ENCODE measurements around the gene LIPN. TPM values are rescaled to one million over a fixed set of nuclear protein-coding genes. Genes with fewer than 3 reads are reported as not detected.

LIPN gene, protein sequence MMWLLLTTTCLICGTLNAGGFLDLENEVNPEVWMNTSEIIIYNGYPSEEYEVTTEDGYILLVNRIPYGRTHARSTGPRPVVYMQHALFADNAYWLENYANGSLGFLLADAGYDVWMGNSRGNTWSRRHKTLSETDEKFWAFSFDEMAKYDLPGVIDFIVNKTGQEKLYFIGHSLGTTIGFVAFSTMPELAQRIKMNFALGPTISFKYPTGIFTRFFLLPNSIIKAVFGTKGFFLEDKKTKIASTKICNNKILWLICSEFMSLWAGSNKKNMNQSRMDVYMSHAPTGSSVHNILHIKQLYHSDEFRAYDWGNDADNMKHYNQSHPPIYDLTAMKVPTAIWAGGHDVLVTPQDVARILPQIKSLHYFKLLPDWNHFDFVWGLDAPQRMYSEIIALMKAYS
- total RNA-seq (1 to 10 TPM in 4 of 7 donors, under 1 TPM in 1, not detected in 2; 0.92 to 7.1 (median 2.5) TPM), polyA plus RNA-seq (under 1 TPM; 0.07 to 0.16 (median 0.08) TPM)
- long read RNA-seq, donor 1, result 0 reads
- long read RNA-seq, donor 2, result 0 reads

DNA sequence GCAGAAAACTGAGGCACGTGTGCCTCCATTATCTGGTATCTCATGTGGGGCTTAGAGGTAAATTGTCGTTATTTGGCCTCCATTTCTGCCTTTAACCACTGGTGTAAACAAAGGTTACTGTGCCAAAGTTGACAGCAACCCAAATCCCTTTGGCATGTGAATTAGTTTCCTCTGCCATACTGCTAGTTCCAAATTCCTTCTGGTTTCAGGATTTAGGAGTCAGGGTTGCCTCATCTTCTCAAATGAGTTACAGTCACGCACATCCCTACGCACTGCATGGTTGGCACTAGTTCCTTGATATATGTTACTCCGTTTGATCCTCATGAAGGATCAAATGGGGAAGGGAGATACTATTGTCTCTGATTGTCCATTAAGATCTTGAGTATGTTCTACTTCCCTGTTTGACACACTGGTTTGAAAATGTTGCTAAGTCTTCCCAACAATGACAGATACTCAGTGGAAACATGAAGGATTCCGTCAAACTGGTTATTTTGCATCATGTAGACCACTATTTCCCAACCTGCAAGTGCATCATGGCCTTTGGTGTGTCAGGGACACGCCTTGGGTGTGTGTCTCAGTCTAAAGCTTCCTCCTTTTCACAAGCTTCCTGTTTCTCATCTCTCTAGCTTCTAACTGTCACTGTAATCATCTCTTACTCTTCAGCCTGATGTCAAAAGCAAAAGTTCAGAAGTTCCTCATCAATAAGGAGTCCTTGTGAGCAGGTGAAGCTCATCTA is at the start of gene LIPN:
Gene LIPN (plus strand): TSS at position 655 of the 736 bp plus-strand sequence. CDS start 1,386 bp downstream, outside the sequence.
- Histone ChIP-seq H3K4me3 (peak within 1 kb of the TSS in 1 of 8 donors; percentile 41), H3K27me3 (replicated peaks in 1 of 7) (no peaks in the 10 kb centered on the region), H3K27ac (peak within 1 kb of the TSS in 6 of 8 donors; percentile 10 to 86 (median 77)), H3K4me1 (no peaks in the 10 kb centered on the region), H3K9me3 (no peaks in the 10 kb centered on the region), H3K36me3 (peaks cover 0 to 6% (median 0%) of the 10 kb centered on the region in 6 donors)
- WGBS, 5 donors, result 67 to 89% (median 76%) methylated on average over 7 of the region's 7 CpGs
- TF ChIP-seq POLR2A (IDR thresholded peaks at IDR 0.05), result no peak
- TF ChIP-seq, protein P1, sequence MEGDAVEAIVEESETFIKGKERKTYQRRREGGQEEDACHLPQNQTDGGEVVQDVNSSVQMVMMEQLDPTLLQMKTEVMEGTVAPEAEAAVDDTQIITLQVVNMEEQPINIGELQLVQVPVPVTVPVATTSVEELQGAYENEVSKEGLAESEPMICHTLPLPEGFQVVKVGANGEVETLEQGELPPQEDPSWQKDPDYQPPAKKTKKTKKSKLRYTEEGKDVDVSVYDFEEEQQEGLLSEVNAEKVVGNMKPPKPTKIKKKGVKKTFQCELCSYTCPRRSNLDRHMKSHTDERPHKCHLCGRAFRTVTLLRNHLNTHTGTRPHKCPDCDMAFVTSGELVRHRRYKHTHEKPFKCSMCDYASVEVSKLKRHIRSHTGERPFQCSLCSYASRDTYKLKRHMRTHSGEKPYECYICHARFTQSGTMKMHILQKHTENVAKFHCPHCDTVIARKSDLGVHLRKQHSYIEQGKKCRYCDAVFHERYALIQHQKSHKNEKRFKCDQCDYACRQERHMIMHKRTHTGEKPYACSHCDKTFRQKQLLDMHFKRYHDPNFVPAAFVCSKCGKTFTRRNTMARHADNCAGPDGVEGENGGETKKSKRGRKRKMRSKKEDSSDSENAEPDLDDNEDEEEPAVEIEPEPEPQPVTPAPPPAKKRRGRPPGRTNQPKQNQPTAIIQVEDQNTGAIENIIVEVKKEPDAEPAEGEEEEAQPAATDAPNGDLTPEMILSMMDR (IDR thresholded peaks at IDR 0.05 in 8 of 11, conservative IDR thresholded peaks at IDR 0.05 in 3 of 11), result no peak
- TF ChIP-seq POLR2AphosphoS5 (IDR thresholded peaks at IDR 0.05), result peak in 1 of 3 donors; percentile 70
- DNase-seq, result peak; percentile 71
- intact Hi-C loops (cut with DNase I; ENCODE audit: low total_unique reads), result no loop called here

DNA sequence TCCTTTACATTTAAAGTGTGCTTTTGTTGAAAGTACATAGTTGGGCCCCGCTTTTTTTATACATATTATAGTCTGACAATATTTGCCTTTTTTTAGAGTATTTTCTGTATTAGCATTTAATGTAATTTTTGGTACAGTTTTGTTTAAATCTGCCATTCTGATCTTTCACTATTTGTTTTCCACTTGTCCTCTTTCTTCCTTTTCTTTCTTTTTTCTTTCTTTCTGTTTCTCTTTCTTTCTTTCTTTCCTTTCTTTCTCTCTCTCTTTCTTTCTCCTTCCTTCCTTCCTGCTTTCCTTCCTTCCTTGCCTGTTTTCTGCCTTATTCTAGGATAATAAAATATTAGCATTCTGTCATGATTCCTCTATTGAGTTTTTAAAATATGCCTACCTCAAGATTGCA is 44.3 kb upstream of the LIPN start:
- Histone ChIP-seq H3K4me1 (no peaks in the 10 kb centered on the region), H3K27ac (no peak overlapping the region), H3K27me3 (replicated peaks in 1 of 7) (no peaks in the 10 kb centered on the region), H3K36me3 (no peaks in the 10 kb centered on the region), H3K9me3 (no peaks in the 10 kb centered on the region), H3K4me3 (no peak overlapping the region)
- TF ChIP-seq, protein P1 (IDR thresholded peaks at IDR 0.05 in 8 of 11, conservative IDR thresholded peaks at IDR 0.05 in 3 of 11), result no peak
- DNase-seq, result no peak
- WGBS, 5 donors, result 86 to 98% (median 93%) methylated on average over 1 of the region's 1 CpG
- intact Hi-C loops (cut with DNase I; ENCODE audit: low total_unique reads), result no loop called here

DNA sequence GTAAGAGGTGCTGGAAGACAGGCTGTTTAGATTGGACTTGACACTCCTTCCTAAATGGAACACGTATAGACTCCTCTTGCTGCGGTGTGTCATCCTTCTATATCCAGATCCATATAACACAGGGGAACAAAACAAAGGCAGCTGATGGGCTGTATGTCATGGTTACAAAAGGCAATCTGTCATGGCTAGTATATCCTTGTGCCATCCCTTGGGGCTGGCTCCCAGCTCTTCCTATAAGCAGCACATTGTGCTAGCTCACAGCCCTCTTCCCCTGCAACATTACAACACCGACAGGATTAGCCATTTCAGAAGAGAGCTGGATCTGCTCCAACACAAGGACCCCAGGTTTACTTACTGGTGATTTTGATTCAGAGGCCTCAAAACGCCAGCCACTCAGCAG is 38.4 kb upstream of the LIPN start:
- Histone ChIP-seq H3K27ac (no peak overlapping the region), H3K4me3 (no peak overlapping the region), H3K4me1 (peaks cover 0 to 6% (median 0%) of the 10 kb centered on the region in 6 donors), H3K27me3 (replicated peaks in 1 of 7) (no peaks in the 10 kb centered on the region), H3K36me3 (no peaks in the 10 kb centered on the region), H3K9me3 (no peaks in the 10 kb centered on the region)
- no peak for TF ChIP-seq POLR2A (IDR thresholded peaks at IDR 0.05)
- TF ChIP-seq, protein P1 (IDR thresholded peaks at IDR 0.05 in 8 of 11, conservative IDR thresholded peaks at IDR 0.05 in 3 of 11), result no peak
- no peak for TF ChIP-seq POLR2AphosphoS5 (IDR thresholded peaks at IDR 0.05)
- 83 to 92% (median 87%) methylated on average over 4 of the region's 4 CpGs for WGBS, 5 donors
- intact Hi-C loops (cut with DNase I; ENCODE audit: low total_unique reads), result no loop called here
- no peak for DNase-seq

DNA sequence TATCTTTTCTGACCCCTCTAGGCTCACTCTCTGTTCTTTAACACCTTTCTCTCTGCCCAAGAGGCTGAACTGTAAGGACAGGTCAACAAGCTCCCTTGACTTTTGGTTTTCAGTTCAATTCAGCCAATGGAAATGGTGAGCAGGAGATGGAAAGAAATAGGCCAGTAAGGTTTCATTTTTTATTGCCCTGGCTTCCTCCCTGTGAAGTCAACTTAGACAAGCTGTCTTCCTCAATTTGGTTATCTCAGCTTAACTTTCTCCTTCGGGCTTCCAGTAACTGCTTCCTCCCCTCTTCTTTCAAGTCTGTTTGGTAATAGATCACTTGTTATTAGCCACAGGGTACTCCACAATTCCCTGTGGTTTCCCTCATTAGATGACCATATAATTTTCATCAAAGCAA is 34.0 kb upstream of the LIPN start:
- no peaks in the 10 kb centered on the region for H3K9me3 ChIP-seq
- TF ChIP-seq POLR2A (IDR thresholded peaks at IDR 0.05) (no peak), POLR2AphosphoS5 (IDR thresholded peaks at IDR 0.05) (no peak)
- TF ChIP-seq, protein P1 (IDR thresholded peaks at IDR 0.05 in 8 of 11, conservative IDR thresholded peaks at IDR 0.05 in 3 of 11), result no peak
- no peaks in the 10 kb centered on the region for H3K27me3 ChIP-seq (replicated peaks in 1 of 7)
- intact Hi-C loops (cut with DNase I; ENCODE audit: low total_unique reads), result no loop called here
- H3K4me3 ChIP-seq, result no peak overlapping the region
- H3K4me1 ChIP-seq, result peaks cover 0 to 6% (median 0%) of the 10 kb centered on the region in 6 donors
- no peak overlapping the region for H3K27ac ChIP-seq
- no peaks in the 10 kb centered on the region for H3K36me3 ChIP-seq
- DNase-seq, result no peak
- 0 to 7% (median 3%) methylated on average over 1 of the region's 1 CpG for WGBS, 5 donors
